GM21515 (cell line): ENCODE data around the gene LGR5.

Experiments used
- ATAC-seq: cut with Tn5 transposase; IDR thresholded peaks from one replicate; pipeline ENCODE4 v1.9.1; 2021; ENCODE audit not compliant: unreplicated experiment

Gene LGR5

GRCh38 chr12:71438670-71439361 lies 782 bp upstream of the LGR5 start:
- no peak for ATAC-seq

- no peak for ATAC-seq
Observed at GRCh38 chr12:71439362-71439612, 311 bp upstream of the LGR5 start.

- no peak for ATAC-seq
Observed at GRCh38 chr12:71440345-71440762, 756 bp downstream of the LGR5 start.

GRCh38 chr12:71440763-71441748 lies 1.5 kb downstream of the LGR5 start:
- ATAC-seq = no peak

GRCh38 chr12:71441836-71442566 lies 2.4 kb downstream of the LGR5 start:
- ATAC-seq = no peak

- no peak for ATAC-seq
Observed at GRCh38 chr12:71442567-71442931, 3.0 kb downstream of the LGR5 start.

GRCh38 chr12:71445071-71445470 lies 5.5 kb downstream of the LGR5 start:
- no peak for ATAC-seq

GRCh38 chr12:71447691-71448132 lies 8.1 kb downstream of the LGR5 start:
- ATAC-seq = no peak

GRCh38 chr12:71448150-71448581 lies 8.6 kb downstream of the LGR5 start:
- ATAC-seq = no peak

- no peak for ATAC-seq
Observed at GRCh38 chr12:71449373-71450070, 9.9 kb downstream of the LGR5 start.

GRCh38 chr12:71452006-71452405 lies 12.4 kb downstream of the LGR5 start:
- ATAC-seq = no peak

GRCh38 chr12:71455028-71455737 lies 15.6 kb downstream of the LGR5 start:
- no peak for ATAC-seq

GRCh38 chr12:71456316-71456715 lies 16.7 kb downstream of the LGR5 start:
- ATAC-seq = no peak

- ATAC-seq = no peak
Observed at GRCh38 chr12:71456990-71457389, 17.4 kb downstream of the LGR5 start.

GRCh38 chr12:71460318-71460717 lies 20.7 kb downstream of the LGR5 start:
- ATAC-seq = no peak

- no peak for ATAC-seq
Observed at GRCh38 chr12:71460850-71461609, 21.4 kb downstream of the LGR5 start.

- ATAC-seq = no peak
Observed at GRCh38 chr12:71461787-71462328, 22.3 kb downstream of the LGR5 start.

- ATAC-seq = no peak
Observed at GRCh38 chr12:71465796-71466195, 26.2 kb downstream of the LGR5 start.

- no peak for ATAC-seq
Observed at GRCh38 chr12:71469258-71469750, 29.7 kb downstream of the LGR5 start.
